H9 (cell line): ENCODE data around the gene GPR107. TPM values are rescaled to one million over a fixed set of nuclear protein-coding genes. Genes with fewer than 3 reads are reported as not detected.

ENCODE experiments used
- DNase-seq: peaks from one replicate; pipeline ENCODE4 v3.0.0-alpha.2; 2017
- H2AFZ ChIP-seq: one replicate; pipeline ENCODE4 v1.6.1; 2013; ENCODE audit warnings: mild to moderate bottlenecking, low read length, control low read depth, moderate library complexity
- H2AK5ac ChIP-seq: 2 replicates; pipeline ENCODE4 v1.6.1; 2013; ENCODE audit warnings: low read length, control low read depth, mixed read lengths; ENCODE audit not compliant: insufficient read length
- H2BK120ac ChIP-seq: one replicate; pipeline ENCODE4 v1.6.1; 2013; ENCODE audit warnings: low read depth, mild to moderate bottlenecking, low read length, control low read depth, inconsistent platforms; ENCODE audit not compliant: poor library complexity, severe bottlenecking
- H2BK12ac ChIP-seq: 2 replicates; pipeline ENCODE4 v1.6.1; 2013; ENCODE audit warnings: low read length, control low read depth, mixed read lengths, low read depth; ENCODE audit not compliant: insufficient read length
- H2BK15ac ChIP-seq: 2 replicates; pipeline ENCODE4 v1.6.1; 2013; ENCODE audit warnings: low read depth, low read length, control low read depth
- H2BK20ac ChIP-seq: one replicate; pipeline ENCODE4 v1.6.1; 2013; ENCODE audit warnings: low read depth, mild to moderate bottlenecking, low read length, control low read depth, inconsistent platforms; ENCODE audit not compliant: poor library complexity, severe bottlenecking
- H2BK5ac ChIP-seq: 2 replicates; pipeline ENCODE4 v1.6.1; 2013; ENCODE audit warnings: low read length, control low read depth, mixed read lengths; ENCODE audit not compliant: insufficient read length
- H3K14ac ChIP-seq: 2 replicates; pipeline ENCODE4 v1.6.1; 2013; ENCODE audit warnings: low read length, control low read depth; ENCODE audit not compliant: insufficient read depth
- H3K18ac ChIP-seq: 2 replicates; pipeline ENCODE4 v1.6.1; 2013; ENCODE audit warnings: low read depth, mild to moderate bottlenecking, mixed read lengths, low read length, control low read depth; ENCODE audit not compliant: insufficient read length
- H3K23ac ChIP-seq: 2 replicates; pipeline ENCODE4 v1.6.1; 2013; ENCODE audit warnings: low read length, control low read depth, mixed read lengths, low read depth; ENCODE audit not compliant: insufficient read length
- H3K23me2 ChIP-seq: 2 replicates; pipeline ENCODE4 v1.6.1; 2013; ENCODE audit warnings: low read depth, mild to moderate bottlenecking, mixed read lengths, low read length, control low read depth; ENCODE audit not compliant: insufficient read length, poor library complexity, severe bottlenecking
- H3K27ac ChIP-seq: 2 replicates; pipeline ENCODE4 v1.5.1; 2013; ENCODE audit warnings: low read length, control low read depth, mixed read lengths, low read depth; ENCODE audit not compliant: insufficient read length
- H3K27me3 ChIP-seq: 2 replicates; pipeline ENCODE4 v1.6.1; 2013; ENCODE audit warnings: low read length, control low read depth, inconsistent platforms; ENCODE audit not compliant: insufficient read depth
- H3K4ac ChIP-seq: 2 replicates; pipeline ENCODE4 v1.6.1; 2013; ENCODE audit warnings: low read depth, mild to moderate bottlenecking, control low read depth, inconsistent platforms, low read length, moderate library complexity
- H3K4me1 ChIP-seq: 2 replicates; pipeline ENCODE4 v1.6.1; 2013; ENCODE audit warnings: low read length, control low read depth, inconsistent platforms; ENCODE audit not compliant: insufficient read depth
- H3K4me2 ChIP-seq: 2 replicates; pipeline ENCODE4 v1.6.1; 2013; ENCODE audit warnings: low read length, control low read depth, mixed read lengths; ENCODE audit not compliant: insufficient read length, insufficient read depth
- H3K56ac ChIP-seq: 2 replicates; pipeline ENCODE4 v1.6.1; 2013; ENCODE audit warnings: low read depth, mild to moderate bottlenecking, mixed read lengths, low read length, control low read depth; ENCODE audit not compliant: insufficient read length
- H3K79me1 ChIP-seq: 2 replicates; pipeline ENCODE4 v1.6.1; 2013; ENCODE audit warnings: low read depth, mild to moderate bottlenecking, moderate library complexity, low read length, control low read depth, inconsistent platforms; ENCODE audit not compliant: insufficient read depth, poor library complexity, severe bottlenecking
- H3K79me2 ChIP-seq: 2 replicates; pipeline ENCODE4 v1.6.1; 2013; ENCODE audit warnings: low read length, control low read depth, inconsistent platforms; ENCODE audit not compliant: insufficient read depth
- H3K9ac ChIP-seq: 2 replicates; pipeline ENCODE4 v1.6.1; 2013; ENCODE audit warnings: low read length, control low read depth, mixed read lengths; ENCODE audit not compliant: insufficient read length; ENCODE audit errors: extremely low read depth
- H3K9me3 ChIP-seq: one replicate; pipeline ENCODE4 v1.6.1; 2013; ENCODE audit warnings: low read depth, low read length, inconsistent platforms; ENCODE audit not compliant: control insufficient read depth
- H3T11ph ChIP-seq: one replicate; pipeline ENCODE4 v1.6.1; 2013; ENCODE audit warnings: mild to moderate bottlenecking, low read length, control low read depth, inconsistent platforms
- H4K20me1 ChIP-seq: one replicate; pipeline ENCODE4 v1.6.1; 2013; ENCODE audit not compliant: control insufficient read depth, insufficient read length, insufficient read depth
- H4K5ac ChIP-seq: 2 replicates; pipeline ENCODE4 v1.6.1; 2013; ENCODE audit warnings: low read depth, mild to moderate bottlenecking, mixed read lengths, low read length, control low read depth; ENCODE audit not compliant: insufficient read length
- H4K8ac ChIP-seq: replicated peaks from 2 replicates; pipeline ENCODE4 v1.6.1; 2013; ENCODE audit warnings: low read length, control low read depth, mixed read lengths, low read depth; ENCODE audit not compliant: insufficient read length
- H4K91ac ChIP-seq: 2 replicates; pipeline ENCODE4 v1.6.1; 2013; ENCODE audit warnings: low read depth, mild to moderate bottlenecking, moderate library complexity, mixed read lengths, low read length, control low read depth; ENCODE audit not compliant: insufficient read length
- H3K27ac Mint-ChIP-seq, 3 experiments: 2 replicates in 2 of 3; 3 replicates in 1 of 3; pipeline ENCODE4 v1.8.0; 2020 to 2021; ENCODE audit warnings: mixed read lengths in 3 of 3, mild to moderate bottlenecking in 1 of 3, moderate library complexity in 1 of 3
- H3K27me3 Mint-ChIP-seq: 2 replicates; pipeline ENCODE4 v1.8.0; 2021; ENCODE audit warnings: low read depth, mild to moderate bottlenecking, moderate library complexity, mixed read lengths
- H3K36me3 Mint-ChIP-seq, 3 experiments: 2 replicates in 2 of 3; 3 replicates in 1 of 3; pipeline ENCODE4 v1.8.0; 2020 to 2021; ENCODE audit warnings: low read depth in 3 of 3, mixed read lengths in 3 of 3; ENCODE audit not compliant: insufficient read depth in 1 of 3
- H3K4me1 Mint-ChIP-seq, 2 experiments: 2 replicates each; pipeline ENCODE4 v1.8.0; 2020; ENCODE audit warnings: mixed read lengths in 2 of 2
- H3K4me3 Mint-ChIP-seq, 2 experiments: 2 replicates in 1 of 2; 3 replicates in 1 of 2; pipeline ENCODE4 v1.8.0; 2020 to 2021; ENCODE audit warnings: mild to moderate bottlenecking in 2 of 2, mixed read lengths in 2 of 2, moderate library complexity in 1 of 2
- H3K9me3 Mint-ChIP-seq, 2 experiments: 2 replicates in 1 of 2; 3 replicates in 1 of 2; pipeline ENCODE4 v1.8.0; 2020; ENCODE audit warnings: mild to moderate bottlenecking in 2 of 2, mixed read lengths in 2 of 2, moderate library complexity in 1 of 2
- total RNA-seq: library from RNA; stranded (reverse); gene quantifications from 2 replicates; pipeline ENCODE4 v1.2.1, GENCODE V29; 2021
- TF ChIP-seq, protein P1 (sequence below): fragments of 200-600 bp; sonication (generic); conservative IDR thresholded peaks from 3 replicates; pipeline ENCODE4 v1.8.0; 2021; ENCODE audit warnings: antibody characterized with exemption, mild to moderate bottlenecking

The GPR107 gene
- total RNA-seq, 1 experiment from 2014 or later: 38.0 TPM

DNA sequence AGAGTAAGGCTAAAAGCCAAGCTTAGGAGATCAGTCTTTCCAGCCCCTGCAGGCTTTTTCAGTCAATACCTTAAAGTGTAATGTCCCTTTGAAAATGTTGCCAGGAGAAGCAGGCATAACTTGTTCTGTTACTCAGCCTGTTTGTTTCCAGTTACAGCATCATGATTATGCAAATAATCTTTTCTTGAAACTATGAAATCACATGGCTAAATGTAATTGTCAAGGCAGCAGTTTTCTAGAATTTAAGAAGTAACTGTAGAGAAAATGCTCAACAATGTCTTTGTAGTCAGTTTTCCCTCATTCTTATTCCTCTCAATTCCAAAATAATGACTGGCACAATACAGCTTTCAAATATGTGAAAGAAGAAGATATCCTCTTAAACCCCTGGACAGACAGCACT lies 1.9 kb upstream of the GPR107 start:
- H3T11ph ChIP-seq: no peak overlapping the region
- H3K9me3 ChIP-seq: no peaks in the 10 kb centered on the region
- H4K91ac ChIP-seq: no peak overlapping the region
- no peak overlapping the region for H3K56ac ChIP-seq
- no peak overlapping the region for H4K5ac ChIP-seq
- peak overlapping the region; percentile 27 to 45; a peak in 3 of 5 replicates for H3K4me3 Mint-ChIP-seq
- H3K9ac ChIP-seq: no peak overlapping the region
- no peak overlapping the region for H3K23ac ChIP-seq
- H3K27ac Mint-ChIP-seq: no peak overlapping the region; a peak in 1 of 7 replicates
- no peaks in the 10 kb centered on the region for H3K27me3 Mint-ChIP-seq
- no peaks in the 10 kb centered on the region for H3K9me3 Mint-ChIP-seq
- no peak overlapping the region for H2AK5ac ChIP-seq
- no peak overlapping the region for H4K8ac ChIP-seq
- H2BK15ac ChIP-seq: no peak overlapping the region
- H2BK120ac ChIP-seq: no peak overlapping the region
- no peak overlapping the region for H2BK12ac ChIP-seq
- no peaks in the 10 kb centered on the region for H3K79me1 ChIP-seq
- H2BK5ac ChIP-seq: no peak overlapping the region
- H4K20me1 ChIP-seq: no peaks in the 10 kb centered on the region
- no peak for DNase-seq
- no peak overlapping the region for H3K4me2 ChIP-seq
- H2AFZ ChIP-seq: no peak overlapping the region
- H3K18ac ChIP-seq: no peak overlapping the region
- H3K4me1 ChIP-seq: no peaks in the 10 kb centered on the region; the same call in 1 of the 2 replicates
- TF ChIP-seq, protein P1, sequence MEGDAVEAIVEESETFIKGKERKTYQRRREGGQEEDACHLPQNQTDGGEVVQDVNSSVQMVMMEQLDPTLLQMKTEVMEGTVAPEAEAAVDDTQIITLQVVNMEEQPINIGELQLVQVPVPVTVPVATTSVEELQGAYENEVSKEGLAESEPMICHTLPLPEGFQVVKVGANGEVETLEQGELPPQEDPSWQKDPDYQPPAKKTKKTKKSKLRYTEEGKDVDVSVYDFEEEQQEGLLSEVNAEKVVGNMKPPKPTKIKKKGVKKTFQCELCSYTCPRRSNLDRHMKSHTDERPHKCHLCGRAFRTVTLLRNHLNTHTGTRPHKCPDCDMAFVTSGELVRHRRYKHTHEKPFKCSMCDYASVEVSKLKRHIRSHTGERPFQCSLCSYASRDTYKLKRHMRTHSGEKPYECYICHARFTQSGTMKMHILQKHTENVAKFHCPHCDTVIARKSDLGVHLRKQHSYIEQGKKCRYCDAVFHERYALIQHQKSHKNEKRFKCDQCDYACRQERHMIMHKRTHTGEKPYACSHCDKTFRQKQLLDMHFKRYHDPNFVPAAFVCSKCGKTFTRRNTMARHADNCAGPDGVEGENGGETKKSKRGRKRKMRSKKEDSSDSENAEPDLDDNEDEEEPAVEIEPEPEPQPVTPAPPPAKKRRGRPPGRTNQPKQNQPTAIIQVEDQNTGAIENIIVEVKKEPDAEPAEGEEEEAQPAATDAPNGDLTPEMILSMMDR: no peak
- H2BK20ac ChIP-seq: no peak overlapping the region
- no peak overlapping the region for H3K14ac ChIP-seq
- H3K23me2 ChIP-seq: peaks cover 9% of the 10 kb centered on the region
- 0 out of 7 replicates have a peak, but pooled peaks cover 0 to 2% (median 0%) of the 10 kb centered on the region in 3 experiments for H3K36me3 Mint-ChIP-seq
- no peak overlapping the region for H3K4ac ChIP-seq
- H3K27ac ChIP-seq: no peak overlapping the region
- H3K4me1 Mint-ChIP-seq: peaks cover 9 to 17% of the 10 kb centered on the region in 2 experiments; a peak in 3 of 4 replicates
- H3K27me3 ChIP-seq: no peaks in the 10 kb centered on the region
- no peaks in the 10 kb centered on the region; the same call in 1 of the 2 replicates for H3K79me2 ChIP-seq
